ENCODE results near the gene CHRNB1. TPM values are rescaled to one million over a fixed set of nuclear protein-coding genes. Genes with fewer than 3 reads are reported as not detected.
A peak's percentile ranks its signal among the peaks of the same experiment; 100 is the strongest.

CHRNB1 gene
- total RNA-seq, 1 donor from 2014 or later, result 7.5 TPM

DNA sequence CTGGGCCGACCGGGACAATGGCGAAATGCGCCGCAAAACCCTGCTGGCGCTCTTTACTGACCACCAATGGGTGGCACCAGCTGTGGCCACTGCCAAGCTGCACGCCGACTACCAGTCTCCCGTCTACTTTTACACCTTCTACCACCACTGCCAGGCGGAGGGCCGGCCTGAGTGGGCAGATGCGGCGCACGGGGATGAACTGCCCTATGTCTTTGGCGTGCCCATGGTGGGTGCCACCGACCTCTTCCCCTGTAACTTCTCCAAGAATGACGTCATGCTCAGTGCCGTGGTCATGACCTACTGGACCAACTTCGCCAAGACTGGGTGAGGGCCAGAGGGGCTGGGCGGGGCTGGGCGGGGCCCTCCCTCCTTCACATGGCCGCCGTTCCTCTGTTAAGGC is 29.1 kb upstream of the CHRNB1 start:
- H3K9me3 ChIP-seq (ENCODE audit: low read depth), result no peaks in the 10 kb centered on the region
- H3K9ac ChIP-seq, result no peak overlapping the region
- TF ChIP-seq EZH2phosphoT487 (IDR thresholded peaks at IDR 0.05), result no peak
- TF ChIP-seq EZH2 (IDR thresholded peaks at IDR 0.05), result no peak
- H3K27me3 ChIP-seq, result no peaks in the 10 kb centered on the region
- Mint-ChIP-seq H3K4me1 (peaks cover 44% of the 10 kb centered on the region), H3K4me3 (no peak overlapping the region), H3K27me3 (ENCODE audit: insufficient read depth, low read depth) (peaks cover 5% of the 10 kb centered on the region), H3K36me3 (peaks cover 24% of the 10 kb centered on the region), H3K27ac (no peak overlapping the region), H3K9me3 (no peaks in the 10 kb centered on the region)
- DNase-seq (ENCODE audit: low spot score), result no peak
- no peaks in the 10 kb centered on the region for H3F3A ChIP-seq (ENCODE audit: low read depth)
- H3K36me3 ChIP-seq, result peaks cover 8% of the 10 kb centered on the region
- no peak overlapping the region for H3K4me3 ChIP-seq
- no peak overlapping the region for H2AFZ ChIP-seq (replicated peaks)
- H4K20me1 ChIP-seq (ENCODE audit: low read depth), result peaks cover 63% of the 10 kb centered on the region
- H3K79me2 ChIP-seq (ENCODE audit: low read depth), result no peaks in the 10 kb centered on the region
- H3K4me2 ChIP-seq, result no peak overlapping the region
- H3K4me1 ChIP-seq, result peaks cover 21% of the 10 kb centered on the region
- H3K27ac ChIP-seq, result no peak overlapping the region

DNA sequence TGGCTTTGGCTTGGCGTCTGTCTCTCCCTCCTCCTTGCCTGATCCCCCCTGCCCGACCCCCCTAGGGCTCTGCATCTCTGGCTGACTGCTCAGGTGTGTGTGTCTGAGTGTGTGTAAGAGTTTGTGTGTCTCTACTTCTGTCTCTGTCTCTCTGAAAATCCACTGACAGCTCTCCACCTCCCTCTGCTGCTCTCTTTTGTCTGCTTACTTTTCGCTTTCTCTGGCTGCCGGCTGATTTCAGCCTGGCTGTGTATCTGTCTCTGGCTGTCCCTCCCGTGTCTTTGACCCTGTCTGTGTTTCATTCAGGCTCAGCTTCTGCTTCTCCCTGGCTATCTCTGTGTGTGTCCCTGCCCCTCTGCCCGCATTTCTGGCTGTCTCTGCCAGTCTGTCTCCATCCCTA is 28.5 kb upstream of the CHRNB1 start:
- DNase-seq (ENCODE audit: low spot score), result no peak
- Histone ChIP-seq H3K27ac (no peak overlapping the region), H3K9ac (no peak overlapping the region), H3K79me2 (ENCODE audit: low read depth) (no peaks in the 10 kb centered on the region), H2AFZ (replicated peaks) (no peak overlapping the region), H3F3A (ENCODE audit: low read depth) (no peaks in the 10 kb centered on the region), H3K27me3 (no peaks in the 10 kb centered on the region), H3K4me3 (no peak overlapping the region), H3K4me2 (no peak overlapping the region), H3K36me3 (peaks cover 8% of the 10 kb centered on the region), H3K9me3 (ENCODE audit: low read depth) (no peaks in the 10 kb centered on the region), H3K4me1 (peaks cover 21% of the 10 kb centered on the region), H4K20me1 (ENCODE audit: low read depth) (peaks cover 59% of the 10 kb centered on the region)
- Mint-ChIP-seq H3K4me3 (peak overlapping the region; percentile 33), H3K27me3 (ENCODE audit: insufficient read depth, low read depth) (peaks cover 5% of the 10 kb centered on the region), H3K9me3 (no peaks in the 10 kb centered on the region), H3K27ac (peak overlapping the region; percentile 40), H3K36me3 (peaks cover 24% of the 10 kb centered on the region), H3K4me1 (peaks cover 48% of the 10 kb centered on the region)
- TF ChIP-seq EZH2 (IDR thresholded peaks at IDR 0.05), result no peak
- TF ChIP-seq, protein P1, sequence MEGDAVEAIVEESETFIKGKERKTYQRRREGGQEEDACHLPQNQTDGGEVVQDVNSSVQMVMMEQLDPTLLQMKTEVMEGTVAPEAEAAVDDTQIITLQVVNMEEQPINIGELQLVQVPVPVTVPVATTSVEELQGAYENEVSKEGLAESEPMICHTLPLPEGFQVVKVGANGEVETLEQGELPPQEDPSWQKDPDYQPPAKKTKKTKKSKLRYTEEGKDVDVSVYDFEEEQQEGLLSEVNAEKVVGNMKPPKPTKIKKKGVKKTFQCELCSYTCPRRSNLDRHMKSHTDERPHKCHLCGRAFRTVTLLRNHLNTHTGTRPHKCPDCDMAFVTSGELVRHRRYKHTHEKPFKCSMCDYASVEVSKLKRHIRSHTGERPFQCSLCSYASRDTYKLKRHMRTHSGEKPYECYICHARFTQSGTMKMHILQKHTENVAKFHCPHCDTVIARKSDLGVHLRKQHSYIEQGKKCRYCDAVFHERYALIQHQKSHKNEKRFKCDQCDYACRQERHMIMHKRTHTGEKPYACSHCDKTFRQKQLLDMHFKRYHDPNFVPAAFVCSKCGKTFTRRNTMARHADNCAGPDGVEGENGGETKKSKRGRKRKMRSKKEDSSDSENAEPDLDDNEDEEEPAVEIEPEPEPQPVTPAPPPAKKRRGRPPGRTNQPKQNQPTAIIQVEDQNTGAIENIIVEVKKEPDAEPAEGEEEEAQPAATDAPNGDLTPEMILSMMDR (IDR thresholded peaks at IDR 0.05), result no peak

DNA sequence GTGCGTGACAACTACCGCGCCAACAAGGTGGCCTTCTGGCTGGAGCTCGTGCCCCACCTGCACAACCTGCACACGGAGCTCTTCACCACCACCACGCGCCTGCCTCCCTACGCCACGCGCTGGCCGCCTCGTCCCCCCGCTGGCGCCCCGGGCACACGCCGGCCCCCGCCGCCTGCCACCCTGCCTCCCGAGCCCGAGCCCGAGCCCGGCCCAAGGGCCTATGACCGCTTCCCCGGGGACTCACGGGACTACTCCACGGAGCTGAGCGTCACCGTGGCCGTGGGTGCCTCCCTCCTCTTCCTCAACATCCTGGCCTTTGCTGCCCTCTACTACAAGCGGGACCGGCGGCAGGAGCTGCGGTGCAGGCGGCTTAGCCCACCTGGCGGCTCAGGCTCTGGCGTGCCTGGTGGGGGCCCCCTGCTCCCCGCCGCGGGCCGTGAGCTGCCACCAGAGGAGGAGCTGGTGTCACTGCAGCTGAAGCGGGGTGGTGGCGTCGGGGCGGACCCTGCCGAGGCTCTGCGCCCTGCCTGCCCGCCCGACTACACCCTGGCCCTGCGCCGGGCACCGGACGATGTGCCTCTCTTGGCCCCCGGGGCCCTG is 27.7 kb upstream of the CHRNB1 start:
- Mint-ChIP-seq H3K27ac (no peak overlapping the region), H3K4me3 (no peak overlapping the region), H3K27me3 (ENCODE audit: insufficient read depth, low read depth) (peaks cover 5% of the 10 kb centered on the region), H3K4me1 (peaks cover 49% of the 10 kb centered on the region), H3K9me3 (no peaks in the 10 kb centered on the region), H3K36me3 (peaks cover 22% of the 10 kb centered on the region)
- H3K4me1 ChIP-seq, result peaks cover 21% of the 10 kb centered on the region
- peaks cover 7% of the 10 kb centered on the region for H3K36me3 ChIP-seq
- no peak for DNase-seq (ENCODE audit: low spot score)
- no peak overlapping the region for H3K9ac ChIP-seq
- no peaks in the 10 kb centered on the region for H3K9me3 ChIP-seq (ENCODE audit: low read depth)
- no peak overlapping the region for H3K4me2 ChIP-seq
- H3F3A ChIP-seq (ENCODE audit: low read depth), result no peaks in the 10 kb centered on the region
- no peaks in the 10 kb centered on the region for H3K27me3 ChIP-seq
- H2AFZ ChIP-seq (replicated peaks), result no peak overlapping the region
- H3K27ac ChIP-seq, result no peak overlapping the region
- TF ChIP-seq EZH2phosphoT487 (IDR thresholded peaks at IDR 0.05), result no peak
- H3K4me3 ChIP-seq, result no peak overlapping the region
- H4K20me1 ChIP-seq (ENCODE audit: low read depth), result peaks cover 54% of the 10 kb centered on the region
- H3K79me2 ChIP-seq (ENCODE audit: low read depth), result no peaks in the 10 kb centered on the region

DNA sequence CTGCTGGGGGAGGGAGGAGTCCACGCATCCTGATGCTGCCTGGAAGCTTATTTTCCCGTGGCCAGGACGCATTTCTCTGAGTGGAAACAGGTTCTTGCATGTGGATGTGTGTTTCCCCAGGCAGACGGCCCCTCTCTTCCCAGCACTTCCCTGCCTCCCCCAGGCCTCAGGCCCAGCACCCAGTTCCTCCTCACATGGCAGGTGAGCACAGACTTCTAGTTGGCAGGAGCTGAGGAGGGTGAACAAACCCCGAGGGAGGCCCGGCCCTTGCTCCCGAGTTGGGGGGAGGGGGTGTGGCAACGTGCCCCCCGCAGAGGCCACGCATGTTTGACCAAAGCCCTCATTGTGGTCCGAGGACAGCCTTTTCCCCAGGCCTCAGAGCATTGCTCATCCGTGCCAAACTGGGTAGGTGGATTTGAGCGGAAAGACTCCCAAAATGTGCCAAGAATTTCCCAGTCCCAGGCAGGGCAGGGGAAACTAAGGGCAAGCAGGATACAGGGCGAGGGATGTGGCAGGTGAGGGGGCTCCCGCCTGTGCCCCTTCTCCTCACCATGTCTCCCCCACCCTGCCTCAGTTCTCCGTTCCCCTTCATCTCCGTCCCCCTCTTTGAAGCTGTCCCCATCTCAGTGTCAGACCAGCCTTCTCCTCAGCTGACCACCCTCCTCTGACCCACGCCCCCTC is 26.2 kb upstream of the CHRNB1 start:
- no peaks in the 10 kb centered on the region for H3K36me3 ChIP-seq

More for the DNA sequence above, 26.2 kb upstream of the CHRNB1 start:
- peaks cover 22% of the 10 kb centered on the region for H3K36me3 Mint-ChIP-seq
- no peak overlapping the region for H3K4me2 ChIP-seq
- no peaks in the 10 kb centered on the region for H3K9me3 Mint-ChIP-seq
- no peak overlapping the region for H2AFZ ChIP-seq (replicated peaks)
- no peak overlapping the region for H3K4me3 ChIP-seq
- peaks cover 13% of the 10 kb centered on the region for H3K4me1 ChIP-seq
- peak overlapping the region; percentile 71 for H3K4me3 Mint-ChIP-seq
- no peaks in the 10 kb centered on the region for H3F3A ChIP-seq (ENCODE audit: low read depth)
- peak overlapping the region; percentile 88 for H3K27ac Mint-ChIP-seq
- DNase-seq (ENCODE audit: low spot score), result no peak
- H3K9ac ChIP-seq, result no peak overlapping the region
- peaks cover 15% of the 10 kb centered on the region for H3K27me3 Mint-ChIP-seq (ENCODE audit: insufficient read depth, low read depth)
- no peaks in the 10 kb centered on the region for H3K27me3 ChIP-seq
- peak overlapping the region; percentile 13 for H3K27ac ChIP-seq
- peaks cover 41% of the 10 kb centered on the region for H3K4me1 Mint-ChIP-seq
- no peaks in the 10 kb centered on the region for H3K9me3 ChIP-seq (ENCODE audit: low read depth)
- H4K20me1 ChIP-seq (ENCODE audit: low read depth), result peaks cover 41% of the 10 kb centered on the region
- H3K79me2 ChIP-seq (ENCODE audit: low read depth), result no peaks in the 10 kb centered on the region
- TF ChIP-seq EZH2 (IDR thresholded peaks at IDR 0.05), result no peak
- TF ChIP-seq EZH2phosphoT487 (IDR thresholded peaks at IDR 0.05), result no peak
- TF ChIP-seq, protein P1 (IDR thresholded peaks at IDR 0.05), result no peak
